Liver (tissue), 3 donors: Measurements from ENCODE around the gene IL21R.

Experiments
- ATF3 ChIP-seq: IDR thresholded peaks from 2 replicates; pipeline ENCODE4 v1.6.1; 2016; ENCODE audit warnings: antibody characterized with exemption
- CTCF ChIP-seq: fragments of 150-350 bp; IDR thresholded peaks from 2 replicates; pipeline ENCODE4 v1.5.1; 2017; ENCODE audit warnings: improper control_type of control experiment, low read depth, low read length; ENCODE audit not compliant: missing input control
- FOXA1 ChIP-seq: IDR thresholded peaks from 2 replicates; pipeline ENCODE4 v1.6.1; 2016; ENCODE audit warnings: antibody characterized with exemption
- NR2F2 ChIP-seq: IDR thresholded peaks from 2 replicates; pipeline ENCODE4 v1.6.1; 2016; ENCODE audit warnings: antibody characterized with exemption
- RAD21 ChIP-seq, 2 donors: IDR thresholded peaks; 2 replicates each; pipeline ENCODE4 v1.6.1; 2016; ENCODE audit warnings: antibody characterized with exemption in 2 of 2, mild to moderate bottlenecking in 2 of 2
- REST ChIP-seq: IDR thresholded peaks from 2 replicates; pipeline ENCODE4 v1.6.1; 2016; ENCODE audit warnings: antibody characterized with exemption, mild to moderate bottlenecking
- RXRA ChIP-seq, 2 donors: IDR thresholded peaks; 2 replicates each; pipeline ENCODE4 v1.6.1; 2017 to 2018; ENCODE audit warnings: antibody characterized with exemption in 2 of 2, mild to moderate bottlenecking in 1 of 2
- YY1 ChIP-seq: IDR thresholded peaks from 2 replicates; pipeline ENCODE4 v1.6.1; 2016; ENCODE audit warnings: antibody characterized with exemption, mild to moderate bottlenecking
- ZBTB33 ChIP-seq: IDR thresholded peaks from 2 replicates; pipeline ENCODE4 v1.6.1; 2016; ENCODE audit warnings: antibody characterized with exemption
- donor health status: healthy.
- donor health status: healthy.

- TF ChIP-seq RXRA (IDR thresholded peaks at IDR 0.05), result no peak
- no peak for TF ChIP-seq ATF3
- TF ChIP-seq FOXA1, result no peak
- no peak for TF ChIP-seq RAD21 (IDR thresholded peaks at IDR 0.05)
- no peak for TF ChIP-seq REST
- no peak for TF ChIP-seq CTCF
- TF ChIP-seq NR2F2, result no peak
- no peak for TF ChIP-seq YY1
- no peak for TF ChIP-seq ZBTB33
These were observed 4.6 kb downstream of the IL21R start for GRCh38 chr16:27406511-27407128.
